ENCODE results near the gene AQP2. TPM values are rescaled to one million over a fixed set of nuclear protein-coding genes. Genes with fewer than 3 reads are reported as not detected.
A peak's percentile ranks its signal among the peaks of the same experiment; 100 is the strongest.

AQP2 gene
- total and polyA plus RNA-seq, 7 donors, result not detected

DNA sequence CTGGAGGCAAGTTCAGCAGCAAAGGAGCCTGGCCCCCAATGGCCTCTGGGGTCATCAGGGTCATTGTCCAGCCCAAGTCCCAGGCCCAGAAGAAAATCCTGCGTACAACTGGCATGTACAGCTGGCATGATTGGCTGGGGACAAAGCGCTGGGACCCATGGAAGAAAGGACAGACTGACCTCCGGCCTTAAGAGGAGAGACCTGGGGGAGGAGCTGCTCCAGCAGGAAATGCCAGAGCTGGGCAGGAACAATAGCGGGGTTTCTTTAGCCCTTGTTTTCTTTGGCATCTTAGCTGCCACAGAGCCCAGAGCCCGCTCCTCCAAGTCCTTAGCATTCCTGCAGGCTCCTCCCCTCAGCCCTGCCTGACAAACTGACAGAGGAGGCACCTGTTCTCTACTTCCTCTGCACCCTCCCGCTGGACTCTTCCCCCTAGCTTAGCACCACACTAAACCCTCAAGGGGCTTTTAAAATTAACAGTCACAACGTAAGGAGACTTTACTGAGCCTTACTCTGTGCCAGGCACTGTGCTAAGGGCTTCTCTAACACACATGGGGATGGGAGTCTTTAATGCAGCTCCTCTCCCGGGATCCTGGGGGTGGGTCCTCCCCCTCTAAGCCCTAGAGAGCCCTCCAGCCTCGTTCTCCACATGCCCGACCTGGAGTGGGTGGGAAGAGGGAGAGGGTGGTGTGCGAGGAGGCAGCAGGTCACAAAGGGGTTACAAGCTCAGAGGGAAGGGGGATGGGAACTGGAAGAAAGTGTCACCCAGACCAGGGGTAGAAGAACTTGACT lies 9.3 kb downstream of the AQP2 start:
- no peak for DNase-seq
- H3K4me1 ChIP-seq, result peaks cover 0 to 11% (median 7%) of the 10 kb centered on the region in 4 donors
- 20 to 24% methylated on average over 11 of the region's 11 CpGs for WGBS, 2 donors
- intact Hi-C loops (cut with DNase I), result loop anchor here (10.0 kb wide), 1 partner anchor 185 kb away; no protein-coding TSS in a partner anchor
- no peaks in the 10 kb centered on the region for H3K36me3 ChIP-seq
- H3K4me3 ChIP-seq, result no peak overlapping the region
- H3K27ac ChIP-seq, result no peak overlapping the region
- peaks cover 39 to 80% (median 56%) of the 10 kb centered on the region in 3 donors for H3K27me3 ChIP-seq
- no peaks in the 10 kb centered on the region for H3K9me3 ChIP-seq
- TF ChIP-seq POLR2AphosphoS5 (IDR thresholded peaks at IDR 0.05), result no peak
- no peak for TF ChIP-seq CTCF (IDR thresholded peaks at IDR 0.05)
- TF ChIP-seq POLR2A (IDR thresholded peaks at IDR 0.05), result no peak
- no peak for TF ChIP-seq EP300 (IDR thresholded peaks at IDR 0.05)

- H3K4me3 ChIP-seq, result no peak overlapping the region
- no peaks in the 10 kb centered on the region for H3K36me3 ChIP-seq
- peaks cover 0 to 11% (median 7%) of the 10 kb centered on the region in 4 donors for H3K4me1 ChIP-seq
- 36% methylated on average over 13 of the region's 13 CpGs for WGBS, 2 donors
- H3K9me3 ChIP-seq, result no peaks in the 10 kb centered on the region
- TF ChIP-seq CTCF (IDR thresholded peaks at IDR 0.05) (no peak), POLR2AphosphoS5 (IDR thresholded peaks at IDR 0.05) (no peak), POLR2A (IDR thresholded peaks at IDR 0.05) (no peak), EP300 (IDR thresholded peaks at IDR 0.05) (no peak)
- no peak for DNase-seq
- intact Hi-C loops (cut with DNase I), result loop anchor here (10.0 kb wide), 1 partner anchor 186 kb away; no protein-coding TSS in a partner anchor
- peaks cover 32 to 73% (median 49%) of the 10 kb centered on the region in 3 donors for H3K27me3 ChIP-seq
- H3K27ac ChIP-seq, result no peak overlapping the region
Measured at GRCh38 chr12:49960474-49961110, 10.1 kb downstream of the AQP2 start.

- Histone ChIP-seq H3K27ac (no peak within 1 kb of the TSS), H3K36me3 (no peaks in the 10 kb centered on the region), H3K9me3 (no peaks in the 10 kb centered on the region), H3K27me3 (peaks cover 27 to 66% (median 42%) of the 10 kb centered on the region in 3 donors), H3K4me3 (peak within 1 kb of the TSS in 3 of 4 donors; percentile 18 to 46 (median 46)), H3K4me1 (peaks cover 0 to 11% (median 7%) of the 10 kb centered on the region in 4 donors)
- no peak for DNase-seq
- TF ChIP-seq EP300 (IDR thresholded peaks at IDR 0.05) (no peak), POLR2A (IDR thresholded peaks at IDR 0.05) (no peak), POLR2AphosphoS5 (IDR thresholded peaks at IDR 0.05) (no peak), CTCF (IDR thresholded peaks at IDR 0.05) (no peak)
- WGBS, 2 donors, result 4 to 6% methylated on average over 111 of the region's 111 CpGs
- intact Hi-C loops (cut with DNase I), result loop anchor here (10.0 kb wide), 1 partner anchor 187 kb away; no protein-coding TSS in a partner anchor
Measured at GRCh38 chr12:49961111-49961922, 10.8 kb downstream of the AQP2 start, which contains the start of gene AQP5. Gene AQP5 (plus strand): TSS chr12:49961872. CDS start chr12:49962018, 146 bp downstream.

DNA sequence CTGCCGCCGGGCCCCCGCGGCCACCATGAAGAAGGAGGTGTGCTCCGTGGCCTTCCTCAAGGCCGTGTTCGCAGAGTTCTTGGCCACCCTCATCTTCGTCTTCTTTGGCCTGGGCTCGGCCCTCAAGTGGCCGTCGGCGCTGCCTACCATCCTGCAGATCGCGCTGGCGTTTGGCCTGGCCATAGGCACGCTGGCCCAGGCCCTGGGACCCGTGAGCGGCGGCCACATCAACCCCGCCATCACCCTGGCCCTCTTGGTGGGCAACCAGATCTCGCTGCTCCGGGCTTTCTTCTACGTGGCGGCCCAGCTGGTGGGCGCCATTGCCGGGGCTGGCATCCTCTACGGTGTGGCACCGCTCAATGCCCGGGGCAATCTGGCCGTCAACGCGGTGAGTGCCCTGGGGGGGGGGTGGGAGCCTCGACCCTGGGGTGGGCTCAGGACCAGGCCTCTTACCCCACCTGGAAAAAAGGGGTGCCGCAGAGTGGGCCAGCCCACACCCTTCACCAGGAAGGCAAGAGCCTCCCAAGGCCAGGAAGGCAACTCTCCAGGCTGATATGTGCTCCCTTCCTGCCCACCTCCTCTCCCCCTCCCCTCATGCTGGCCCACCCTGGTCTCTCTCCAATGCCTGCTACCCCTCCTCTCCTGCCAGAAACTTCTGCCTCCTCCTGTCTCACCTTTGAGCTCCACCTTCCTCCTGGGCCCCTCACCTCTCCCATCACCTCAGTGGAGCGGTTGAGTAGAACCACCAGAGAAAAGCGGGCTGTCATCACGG lies 11.6 kb downstream of the AQP2 start:
- Histone ChIP-seq H3K9me3 (no peaks in the 10 kb centered on the region), H3K4me3 (peak overlapping the region in 1 of 4 donors; percentile 18), H3K27ac (no peak overlapping the region), H3K4me1 (peaks cover 0 to 13% (median 12%) of the 10 kb centered on the region in 4 donors), H3K27me3 (peaks cover 22 to 57% (median 37%) of the 10 kb centered on the region in 3 donors), H3K36me3 (no peaks in the 10 kb centered on the region)
- intact Hi-C loops (cut with DNase I), result loop anchor here (10.0 kb wide), 1 partner anchor 187 kb away; no protein-coding TSS in a partner anchor
- no peak for TF ChIP-seq POLR2AphosphoS5 (IDR thresholded peaks at IDR 0.05)
- TF ChIP-seq CTCF (IDR thresholded peaks at IDR 0.05), result no peak
- no peak for TF ChIP-seq POLR2A (IDR thresholded peaks at IDR 0.05)
- TF ChIP-seq EP300 (IDR thresholded peaks at IDR 0.05), result no peak
- no peak for DNase-seq
- WGBS, 2 donors, result 63 to 78% methylated on average over 37 of the region's 37 CpGs
